Activated T-cell treated with anti-CD3 and anti-CD28 coated beads, Interleukin-2, amount 50 U/mL, for 4 hours (primary cell): ENCODE results near the gene CIAO3. TPM values are rescaled to one million over a fixed set of nuclear protein-coding genes. Genes with fewer than 3 reads are reported as not detected.
A peak's percentile ranks its signal among the peaks of the same experiment; 100 is the strongest.

Experiments used
- ATAC-seq, 2 donors: fragments of 200-7000 bp; cut with Tn5 transposase; one replicate each; pipeline ENCODE4 v1.10.0; 2021
- DNase-seq: peaks from one replicate; pipeline ENCODE4 v3.0.0-alpha.2; 2020
- H3K27me3 Mint-ChIP-seq: one replicate; pipeline ENCODE4 v1.8.0; 2021; ENCODE audit warnings: low read depth, mixed read lengths
- H3K36me3 Mint-ChIP-seq: one replicate; pipeline ENCODE4 v1.8.0; 2022; ENCODE audit warnings: mixed read lengths; ENCODE audit not compliant: insufficient read depth
- H3K4me1 Mint-ChIP-seq: one replicate; pipeline ENCODE4 v1.8.0; 2021; ENCODE audit warnings: low read depth, mixed read lengths
- H3K4me3 Mint-ChIP-seq: one replicate; pipeline ENCODE4 v1.8.0; 2021; ENCODE audit warnings: mild to moderate bottlenecking, moderate library complexity, mixed read lengths
- H3K9me3 Mint-ChIP-seq: one replicate; pipeline ENCODE4 v1.8.0; 2021; ENCODE audit warnings: mixed read lengths
- total RNA-seq, 3 donors: library from RNA; stranded (reverse); gene quantifications; one replicate each; pipeline ENCODE4 v1.2.1, GENCODE V29; 2021

The CIAO3 gene
- total RNA-seq, 3 donors from 2014 or later: 30.1 to 39.5 (median 34.8) TPM

DNA sequence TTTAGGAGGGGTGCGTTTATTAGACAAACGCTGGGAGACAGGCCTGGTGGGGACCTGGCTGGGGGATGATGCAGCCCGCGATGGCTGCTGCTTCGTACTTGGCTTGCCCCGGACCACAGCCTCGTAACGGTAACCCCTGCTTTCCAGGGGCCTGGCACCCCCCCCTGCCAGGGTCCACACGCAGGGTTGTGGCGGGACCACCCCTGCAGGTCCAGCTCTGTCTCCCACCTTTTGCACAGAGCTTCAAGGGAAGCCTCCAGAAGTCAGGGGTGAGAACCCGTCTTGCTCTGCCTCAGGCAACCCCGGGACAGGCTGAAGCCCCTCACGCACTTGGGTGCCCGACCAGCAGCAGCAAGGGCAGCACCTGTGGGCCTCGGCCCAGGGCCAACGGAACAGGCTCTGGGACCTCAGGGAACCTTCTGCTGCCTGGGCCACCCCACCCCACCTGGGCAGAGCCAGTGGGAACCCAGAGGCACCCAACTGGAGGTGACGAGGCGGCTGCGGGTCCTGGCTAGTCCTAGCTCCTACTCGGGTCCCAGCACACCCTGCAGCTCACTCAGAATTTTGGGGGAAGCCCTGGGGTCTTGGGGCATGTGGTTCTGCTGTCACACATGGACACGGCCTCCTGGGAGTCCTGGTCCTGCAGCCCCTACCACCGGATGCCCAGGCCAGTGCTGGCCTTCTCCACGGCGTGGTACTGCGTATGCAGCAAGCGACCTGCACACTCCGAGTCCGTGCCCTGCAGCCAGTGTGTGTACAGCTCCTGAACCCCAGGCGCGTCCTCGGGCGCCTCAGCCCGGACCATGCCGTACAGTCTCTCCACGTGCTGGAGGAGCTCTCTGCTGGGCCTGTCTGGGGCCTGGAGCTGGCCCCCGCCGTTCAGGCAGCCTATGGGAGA, 10.8 kb downstream of the CIAO3 start:
- peaks cover 3% of the 10 kb centered on the region for H3K4me1 Mint-ChIP-seq
- ATAC-seq: no peak
- no peak for DNase-seq
- H3K9me3 Mint-ChIP-seq: no peaks in the 10 kb centered on the region
- peaks cover 1% of the 10 kb centered on the region for H3K36me3 Mint-ChIP-seq
- H3K27me3 Mint-ChIP-seq: no peaks in the 10 kb centered on the region
- no peak overlapping the region for H3K4me3 Mint-ChIP-seq

DNA sequence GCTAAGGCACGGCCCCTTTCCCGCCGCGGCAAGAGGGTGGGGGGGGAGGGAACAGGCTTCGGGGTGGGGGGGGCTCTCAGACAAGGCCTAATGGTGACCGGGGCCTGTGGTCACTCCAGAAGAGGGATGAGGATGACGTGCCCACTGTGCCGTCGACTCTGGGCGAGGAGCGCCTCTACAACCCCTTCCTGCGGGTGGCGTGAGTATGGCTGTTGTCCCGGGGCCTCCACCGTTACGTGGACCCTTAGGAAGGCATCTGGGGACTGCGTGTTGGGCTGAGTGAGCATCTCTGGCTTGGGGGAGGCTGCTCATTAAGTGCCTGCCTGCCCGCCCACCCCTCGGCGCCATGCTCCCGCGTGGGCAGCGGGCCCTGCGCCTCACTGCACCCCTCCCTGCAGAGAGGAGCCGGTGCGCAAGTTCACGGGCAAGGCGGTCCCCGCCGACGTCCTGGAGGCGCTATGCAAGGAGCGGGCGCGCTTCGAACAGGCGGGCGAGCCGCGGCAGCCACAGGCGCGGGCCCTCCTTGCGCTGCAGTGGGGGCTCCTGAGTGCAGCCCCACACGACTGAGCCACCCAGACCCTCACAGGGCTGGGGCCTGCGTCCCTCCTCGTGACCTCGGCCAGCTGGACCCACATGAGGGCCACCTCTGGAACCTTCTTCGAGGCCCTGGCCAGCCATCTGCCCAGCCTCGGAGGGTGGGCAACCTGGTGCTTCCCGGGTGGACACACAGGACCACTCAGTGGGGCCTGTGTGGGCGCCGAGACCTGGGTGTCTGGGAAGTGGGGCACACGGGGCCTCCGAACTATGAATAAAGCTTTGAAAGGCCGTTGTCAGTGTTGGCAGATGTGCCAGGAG, 11.7 kb downstream of the CIAO3 start:
- ATAC-seq: no peak
- H3K27me3 Mint-ChIP-seq: no peaks in the 10 kb centered on the region
- no peak for DNase-seq
- H3K36me3 Mint-ChIP-seq: peaks cover 1% of the 10 kb centered on the region
- H3K4me3 Mint-ChIP-seq: no peak overlapping the region
- peaks cover 3% of the 10 kb centered on the region for H3K4me1 Mint-ChIP-seq
- no peaks in the 10 kb centered on the region for H3K9me3 Mint-ChIP-seq

DNA sequence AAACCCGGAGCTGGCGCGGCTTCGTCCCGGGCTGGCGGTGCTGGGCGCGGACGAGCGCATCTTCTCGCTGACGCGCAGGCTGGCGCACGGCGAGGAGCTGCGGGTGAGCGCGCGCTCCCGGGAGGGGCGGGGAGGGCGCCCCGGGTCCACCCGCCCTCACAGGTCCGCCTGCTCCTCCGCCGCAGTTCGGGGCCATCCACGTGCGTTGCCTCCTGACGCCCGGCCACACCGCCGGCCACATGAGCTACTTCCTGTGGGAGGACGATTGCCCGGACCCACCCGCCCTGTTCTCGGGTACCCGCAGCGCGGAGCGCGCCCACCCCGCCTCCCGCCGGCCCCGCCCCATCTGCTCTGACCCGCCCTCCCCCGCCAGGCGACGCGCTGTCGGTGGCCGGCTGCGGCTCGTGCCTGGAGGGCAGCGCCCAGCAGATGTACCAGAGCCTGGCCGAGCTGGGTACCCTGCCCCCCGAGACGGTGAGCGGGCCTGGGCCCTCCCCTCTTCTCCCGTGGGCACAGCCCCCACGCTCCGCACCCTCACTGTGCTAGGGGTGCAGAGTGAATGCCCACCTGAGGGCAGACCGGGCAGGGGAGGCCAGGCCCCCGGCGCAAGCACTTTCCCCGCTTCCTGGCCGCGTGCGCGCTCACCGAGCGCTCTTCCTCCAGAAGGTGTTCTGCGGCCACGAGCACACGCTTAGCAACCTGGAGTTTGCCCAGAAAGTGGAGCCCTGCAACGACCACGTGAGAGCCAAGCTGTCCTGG, 12.5 kb downstream of the CIAO3 start:
- peak; percentile 62 for ATAC-seq
- H3K4me3 Mint-ChIP-seq: peak overlapping the region; percentile 42
- peak; percentile 47 for DNase-seq
- H3K27me3 Mint-ChIP-seq: no peaks in the 10 kb centered on the region
- H3K9me3 Mint-ChIP-seq: no peaks in the 10 kb centered on the region
- peaks cover 1% of the 10 kb centered on the region for H3K36me3 Mint-ChIP-seq
- H3K4me1 Mint-ChIP-seq: peaks cover 3% of the 10 kb centered on the region

DNA sequence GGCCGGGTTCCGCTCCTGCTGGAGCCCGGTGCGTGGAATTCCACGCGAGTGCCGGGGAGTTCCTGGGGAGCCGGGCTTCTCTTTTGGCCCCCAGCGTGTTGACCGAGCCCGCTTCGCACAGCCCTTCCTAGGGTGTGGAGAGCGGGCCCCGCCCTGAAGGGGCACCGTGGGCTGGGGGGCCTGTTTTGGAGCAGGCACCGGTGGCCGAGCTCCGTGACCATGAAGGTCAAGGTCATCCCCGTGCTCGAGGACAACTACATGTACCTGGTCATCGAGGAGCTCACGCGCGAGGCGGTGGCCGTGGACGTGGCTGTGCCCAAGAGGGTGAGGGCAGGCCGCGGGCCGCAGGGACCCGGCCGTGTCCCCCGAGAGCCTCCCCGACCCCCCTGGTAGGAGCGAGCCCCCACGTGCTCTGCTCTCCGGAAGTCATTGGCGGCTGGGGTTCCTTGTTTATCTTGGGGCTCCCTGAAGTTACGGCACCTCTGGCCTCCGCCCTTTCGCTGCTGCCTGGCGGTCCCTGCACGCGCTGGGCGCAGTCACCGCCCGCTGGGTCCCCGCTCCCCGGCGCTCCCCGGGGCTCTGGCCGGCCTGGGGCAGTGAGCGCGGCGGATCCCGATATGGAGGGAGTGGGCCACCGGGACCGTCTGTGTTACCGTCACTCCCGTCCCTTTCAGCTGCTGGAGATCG, 13.4 kb downstream of the CIAO3 start:
- peaks cover 8% of the 10 kb centered on the region for H3K4me1 Mint-ChIP-seq
- H3K9me3 Mint-ChIP-seq: no peaks in the 10 kb centered on the region
- H3K4me3 Mint-ChIP-seq: peak overlapping the region; percentile 29
- no peaks in the 10 kb centered on the region for H3K27me3 Mint-ChIP-seq
- DNase-seq (no peak), ATAC-seq (peak; percentile 18 to 32)
- no peaks in the 10 kb centered on the region for H3K36me3 Mint-ChIP-seq

DNA sequence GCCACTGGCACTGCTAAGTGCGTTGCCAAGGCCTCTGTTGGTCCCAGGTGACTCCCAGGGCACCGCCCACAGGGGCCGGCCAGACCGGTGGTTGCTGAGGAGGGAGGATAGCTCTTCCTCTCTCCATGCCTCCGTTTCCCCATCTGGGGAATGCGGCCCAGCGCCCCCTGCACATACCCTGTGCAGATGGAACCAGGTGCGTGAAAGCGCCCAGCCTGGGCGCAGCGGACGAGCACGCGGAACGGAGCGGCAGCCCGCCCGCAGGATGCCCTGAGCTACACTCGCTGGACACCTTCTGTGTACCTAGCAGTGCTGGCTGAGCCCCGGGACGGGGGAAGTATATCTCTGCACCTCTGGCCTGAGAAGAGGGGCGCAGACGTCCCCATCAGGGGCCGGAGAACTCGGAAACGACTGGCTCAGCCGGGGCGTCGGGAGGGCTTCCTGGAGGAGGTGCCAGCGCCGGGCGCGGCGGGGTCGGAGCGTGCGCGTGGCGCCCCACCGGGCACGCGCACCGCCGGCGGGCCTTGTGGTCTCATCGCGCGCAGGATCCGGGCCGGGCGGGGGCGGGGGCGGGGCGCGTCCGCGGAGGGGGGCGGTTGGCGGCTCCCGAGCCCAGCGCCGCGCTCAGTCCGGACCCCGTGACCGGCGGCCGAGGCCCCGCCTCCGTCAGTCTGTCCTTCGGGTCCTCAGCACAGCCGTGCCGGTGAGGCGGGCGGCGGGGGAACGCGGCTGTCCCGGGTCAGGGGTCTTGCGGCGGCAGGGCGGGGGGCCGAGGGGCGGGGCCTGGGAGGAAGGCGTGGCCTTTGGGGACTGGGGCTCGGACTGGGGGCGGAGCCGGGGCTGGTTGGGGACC, 14.1 kb downstream of the CIAO3 start, which contains the start of the genes CCDC78 and HAGHL:
Gene CCDC78, minus strand, starts transcription at position 6 of the 853 bp plus-strand sequence. CDS start 76 bp downstream, outside the sequence.
Gene HAGHL, plus strand, starts transcription at position 669 of the 853 bp plus-strand sequence. CDS start 404 bp downstream, outside the sequence.
- ATAC-seq (peak; percentile 18 to 23), DNase-seq (peak; percentile 47)
- H3K9me3 Mint-ChIP-seq: no peaks in the 10 kb centered on the region
- H3K4me3 Mint-ChIP-seq: peak within 1 kb of the TSS; percentile 72
- no peaks in the 10 kb centered on the region for H3K27me3 Mint-ChIP-seq
- peaks cover 10% of the 10 kb centered on the region for H3K4me1 Mint-ChIP-seq
- no peaks in the 10 kb centered on the region for H3K36me3 Mint-ChIP-seq

DNA sequence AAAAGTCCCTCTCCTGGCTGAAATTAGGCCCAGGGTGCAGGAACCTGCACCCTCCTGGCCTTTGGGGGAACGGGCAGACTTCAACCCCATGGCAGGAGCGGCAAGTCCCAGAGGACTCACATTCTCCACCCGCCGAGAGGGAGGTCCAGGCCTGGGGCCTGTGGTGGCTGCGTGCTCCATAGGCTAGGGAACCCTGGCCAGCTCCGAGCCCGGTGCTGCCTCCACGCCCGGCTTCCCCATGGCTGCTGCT, 14.7 kb downstream of the CIAO3 start:
- ATAC-seq (no peak), DNase-seq (no peak)
- Mint-ChIP-seq H3K4me3 (peak overlapping the region; percentile 72), H3K9me3 (no peaks in the 10 kb centered on the region), H3K27me3 (no peaks in the 10 kb centered on the region), H3K4me1 (peaks cover 10% of the 10 kb centered on the region), H3K36me3 (no peaks in the 10 kb centered on the region)

DNA sequence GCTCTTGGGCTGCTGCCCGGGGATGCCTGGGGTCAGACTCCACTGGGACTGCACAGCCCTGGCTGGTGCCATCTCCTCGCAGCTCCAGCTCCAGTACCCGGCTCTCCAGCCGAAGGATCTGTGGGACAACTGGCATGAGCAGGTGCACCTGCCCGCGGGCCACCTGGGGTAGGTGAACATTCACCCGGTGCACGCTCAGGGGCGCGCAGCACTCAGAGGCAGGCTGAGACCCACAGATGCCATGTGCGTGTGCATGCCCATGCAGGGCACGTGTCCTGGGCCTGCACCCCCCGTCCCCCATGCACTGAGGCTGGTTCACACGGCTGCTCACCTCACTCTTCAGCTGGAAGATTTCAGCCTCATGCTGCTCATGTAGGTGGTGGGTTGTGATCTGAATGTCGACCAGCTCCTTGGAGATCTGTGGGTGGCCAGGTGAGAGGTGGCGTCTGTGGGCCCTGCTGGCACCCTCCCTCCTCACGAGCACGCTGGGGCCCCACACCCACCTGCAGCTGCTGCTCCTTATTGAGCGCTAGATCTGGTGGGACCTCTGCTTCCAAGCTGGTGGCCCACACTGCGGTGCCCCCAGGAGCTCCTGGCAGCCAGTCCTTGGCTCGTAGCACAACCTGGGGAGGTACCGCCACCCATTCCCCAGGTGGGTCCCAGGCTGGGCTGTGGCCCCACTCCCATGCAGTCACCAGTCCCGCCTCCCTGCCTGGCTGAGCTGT, 15.2 kb downstream of the CIAO3 start:
- Mint-ChIP-seq H3K4me3 (peak overlapping the region; percentile 13), H3K27me3 (no peaks in the 10 kb centered on the region), H3K36me3 (no peaks in the 10 kb centered on the region), H3K9me3 (no peaks in the 10 kb centered on the region), H3K4me1 (peaks cover 10% of the 10 kb centered on the region)
- no peak for ATAC-seq
- DNase-seq: no peak

DNA sequence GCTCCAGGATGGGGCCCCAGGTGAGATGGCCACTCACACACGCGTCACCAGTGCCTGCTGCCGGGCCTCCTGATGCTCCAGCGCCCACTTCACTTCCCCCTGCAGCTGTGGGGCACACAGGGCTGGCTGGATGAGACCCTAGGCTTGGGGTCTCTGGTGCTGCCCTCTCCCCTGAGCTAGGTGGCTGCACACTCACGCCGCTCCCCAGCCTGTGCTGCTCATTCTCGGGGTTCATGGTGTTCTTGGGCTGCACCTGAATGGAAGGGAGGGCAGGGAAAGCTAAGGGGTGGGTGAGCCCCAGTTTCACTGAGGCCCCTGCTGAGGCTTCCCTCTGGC, 15.8 kb downstream of the CIAO3 start:
- no peak for DNase-seq
- H3K4me1 Mint-ChIP-seq: peaks cover 13% of the 10 kb centered on the region
- ATAC-seq: no peak
- H3K27me3 Mint-ChIP-seq: no peaks in the 10 kb centered on the region
- no peaks in the 10 kb centered on the region for H3K36me3 Mint-ChIP-seq
- H3K9me3 Mint-ChIP-seq: no peaks in the 10 kb centered on the region
- no peak overlapping the region for H3K4me3 Mint-ChIP-seq

DNA sequence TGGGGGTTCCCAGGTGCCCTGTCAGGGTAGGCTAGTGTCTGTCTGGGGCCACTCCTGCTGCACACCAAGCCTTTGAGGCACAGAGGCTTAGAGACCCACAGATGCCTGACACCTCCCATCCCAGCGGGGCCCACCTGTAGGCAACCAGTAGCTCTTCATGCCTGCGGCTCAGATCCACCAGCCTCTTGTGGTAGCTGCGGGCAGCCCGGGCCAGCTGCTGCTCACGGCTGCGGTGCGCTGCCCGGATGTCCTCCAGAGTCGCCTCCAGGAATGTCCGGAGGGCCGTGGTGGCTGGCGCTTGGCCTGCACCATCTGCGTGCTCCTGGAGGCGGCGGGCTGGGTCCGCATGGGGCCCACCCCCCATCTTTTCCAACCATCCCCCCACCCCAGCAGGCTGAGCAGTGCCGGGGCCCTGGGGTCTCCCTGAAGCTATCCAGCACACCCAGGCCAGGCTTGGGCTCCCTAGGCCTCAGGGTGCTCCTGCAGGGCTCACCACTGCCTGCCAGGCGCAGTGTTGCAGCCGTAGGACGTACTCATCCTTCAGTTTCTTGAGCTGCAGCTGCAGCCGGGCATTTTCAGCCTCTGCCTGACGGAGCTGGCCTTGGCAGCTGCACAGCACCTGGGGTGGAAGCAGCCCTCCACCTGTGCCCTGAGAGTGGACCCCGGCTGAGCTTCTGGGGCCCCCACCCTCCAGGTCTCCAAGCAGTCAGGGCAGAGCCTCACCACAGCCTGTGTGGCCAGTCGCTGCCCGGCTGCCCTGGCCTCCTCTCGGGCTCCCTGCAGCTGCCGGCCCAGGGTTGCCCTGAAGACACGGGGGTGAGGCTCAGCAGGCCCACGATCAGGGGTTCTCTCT, 16.4 kb downstream of the CIAO3 start:
- H3K4me1 Mint-ChIP-seq: peaks cover 16% of the 10 kb centered on the region
- no peaks in the 10 kb centered on the region for H3K36me3 Mint-ChIP-seq
- ATAC-seq (no peak), DNase-seq (no peak)
- H3K4me3 Mint-ChIP-seq: no peak overlapping the region
- no peaks in the 10 kb centered on the region for H3K27me3 Mint-ChIP-seq
- H3K9me3 Mint-ChIP-seq: no peaks in the 10 kb centered on the region

DNA sequence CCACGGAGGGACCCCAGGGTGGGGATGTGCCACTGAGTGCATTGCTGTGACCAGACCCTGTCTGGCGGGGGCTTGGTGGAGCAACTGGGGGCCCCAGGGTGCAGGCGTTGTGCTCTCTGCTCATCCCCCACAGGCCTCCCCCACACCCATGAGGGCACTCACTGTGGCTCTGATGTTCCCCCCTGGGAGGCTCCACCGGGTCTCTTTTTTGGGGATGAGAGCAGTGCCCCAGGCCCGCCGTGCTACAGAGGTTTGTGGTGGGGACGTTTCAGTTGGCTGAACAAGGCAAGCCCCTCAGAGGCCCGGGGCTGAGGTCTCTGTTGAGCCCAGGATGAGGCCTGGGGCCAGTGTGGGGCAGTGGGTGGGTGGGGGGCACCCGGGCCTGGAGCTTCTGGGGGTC, 17.1 kb downstream of the CIAO3 start:
- H3K9me3 Mint-ChIP-seq: no peaks in the 10 kb centered on the region
- no peaks in the 10 kb centered on the region for H3K36me3 Mint-ChIP-seq
- H3K4me3 Mint-ChIP-seq: no peak overlapping the region
- peaks cover 19% of the 10 kb centered on the region for H3K4me1 Mint-ChIP-seq
- no peaks in the 10 kb centered on the region for H3K27me3 Mint-ChIP-seq
- ATAC-seq: no peak
- DNase-seq: no peak

DNA sequence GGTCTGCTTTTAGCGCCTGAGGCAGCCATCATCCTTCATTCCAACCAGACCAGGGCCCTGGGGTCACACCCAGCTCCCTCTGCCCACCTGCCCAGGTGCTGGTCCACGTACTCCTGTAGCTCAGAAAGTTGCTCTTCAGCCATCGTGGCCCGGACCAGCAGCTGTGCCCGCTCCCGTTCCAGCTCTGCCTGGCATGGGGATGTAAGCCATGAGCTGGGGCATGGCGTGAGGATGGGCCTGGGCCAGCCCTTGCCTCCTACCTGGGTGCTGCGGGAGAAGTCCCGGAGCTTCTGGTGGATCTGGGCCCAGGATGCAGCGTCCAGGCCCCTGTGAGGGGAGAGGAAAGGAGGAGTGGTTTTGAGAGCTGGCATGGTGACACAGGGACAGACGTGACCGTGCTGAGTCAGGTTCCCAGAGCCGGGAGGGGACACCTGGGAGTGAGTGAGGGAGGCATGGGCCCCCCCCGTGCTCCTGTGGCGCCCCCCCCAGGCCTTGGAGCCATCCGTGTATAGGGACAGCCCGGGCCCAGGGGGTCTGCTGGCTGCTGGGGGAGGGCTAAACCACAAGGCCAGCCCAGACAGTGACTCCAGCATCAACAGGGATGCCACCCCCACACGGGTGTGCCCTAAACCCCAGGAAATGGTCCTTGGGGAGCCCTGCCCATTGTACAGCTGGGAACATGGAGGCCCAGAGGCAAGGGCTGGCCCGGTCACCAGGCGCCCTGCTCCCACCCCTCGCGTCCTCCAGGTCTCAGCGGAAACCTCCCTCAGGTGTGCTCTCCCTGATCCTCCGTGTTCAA, 17.8 kb downstream of the CIAO3 start:
- H3K27me3 Mint-ChIP-seq: no peaks in the 10 kb centered on the region
- H3K4me1 Mint-ChIP-seq: peaks cover 19% of the 10 kb centered on the region
- H3K36me3 Mint-ChIP-seq: no peaks in the 10 kb centered on the region
- DNase-seq (no peak), ATAC-seq (no peak)
- H3K4me3 Mint-ChIP-seq: no peak overlapping the region
- no peaks in the 10 kb centered on the region for H3K9me3 Mint-ChIP-seq
